Measurements from ENCODE around the gene S100A7.
"Not testable (repeated sequence)": the region's sequence is repeated elsewhere in the genome, so short reads cannot be mapped to it uniquely, and the experiment has no call there.

The S100A7 gene

GRCh38 chr1:153475282-153475681 is 14.8 kb upstream of the S100A7 start:
- peak; percentile 11 for DNase-seq

- no peak for DNase-seq
Measured at GRCh38 chr1:153474347-153474746, 13.9 kb upstream of the S100A7 start.

GRCh38 chr1:153470707-153471106 is 10.3 kb upstream of the S100A7 start:
- no peak for DNase-seq

GRCh38 chr1:153466908-153467307 is 6.5 kb upstream of the S100A7 start:
- DNase-seq, result no peak

- DNase-seq, result peak; percentile 75
Measured at GRCh38 chr1:153465811-153466636, 5.6 kb upstream of the S100A7 start.

- DNase-seq, result not testable (repeated sequence)
Measured at GRCh38 chr1:153462741-153463140, 2.3 kb upstream of the S100A7 start.

GRCh38 chr1:153459655-153460054 is 796 bp downstream of the S100A7 start:
- no peak for DNase-seq

- DNase-seq, result no peak
Measured at GRCh38 chr1:153456396-153456795, 4.1 kb downstream of the S100A7 start.

- not testable (repeated sequence) for DNase-seq
Measured at GRCh38 chr1:153448851-153449250, 11.6 kb downstream of the S100A7 start.

GRCh38 chr1:153447498-153448170 is 12.8 kb downstream of the S100A7 start:
- DNase-seq, result no peak

- DNase-seq, result no peak
Measured at GRCh38 chr1:153444078-153444477, 16.4 kb downstream of the S100A7 start.

GRCh38 chr1:153443486-153443885 is 17.0 kb downstream of the S100A7 start:
- no peak for DNase-seq

- no peak for DNase-seq
Measured at GRCh38 chr1:153441238-153441755, 19.2 kb downstream of the S100A7 start.

- no peak for DNase-seq
Measured at GRCh38 chr1:153439273-153439672, 21.2 kb downstream of the S100A7 start.

- DNase-seq, result no peak
Measured at GRCh38 chr1:153438599-153438998, 21.9 kb downstream of the S100A7 start.

- no peak for DNase-seq
Measured at GRCh38 chr1:153437236-153437635, 23.2 kb downstream of the S100A7 start.

- peak; percentile 95 for DNase-seq
Measured at GRCh38 chr1:153434746-153435455, 25.6 kb downstream of the S100A7 start.

- peak; percentile 97 for DNase-seq
Measured at GRCh38 chr1:153432874-153433681, 27.4 kb downstream of the S100A7 start.

GRCh38 chr1:153431928-153432327 is 28.5 kb downstream of the S100A7 start:
- no peak for DNase-seq

- DNase-seq, result peak; percentile 30
Measured at GRCh38 chr1:153431427-153431826, 29.0 kb downstream of the S100A7 start.

GRCh38 chr1:153431002-153431401 is 29.4 kb downstream of the S100A7 start:
- DNase-seq, result no peak

- no peak for DNase-seq
Measured at GRCh38 chr1:153430561-153430960, 29.9 kb downstream of the S100A7 start.

GRCh38 chr1:153430166-153430553 is 30.3 kb downstream of the S100A7 start:
- DNase-seq, result no peak

Data from OCI-M1 (cell line).